Ovary (tissue), 9 donors: ENCODE measurements around the gene HDAC7. TPM values are rescaled to one million over a fixed set of nuclear protein-coding genes. Genes with fewer than 3 reads are reported as not detected.
A peak's percentile ranks its signal among the peaks of the same experiment; 100 is the strongest.

Experiments
- DNase-seq, 5 donors: peaks; one replicate each; pipeline ENCODE4 v3.0.0-alpha.2; 2019 to 2020
- H3K27ac ChIP-seq, 2 donors: fragments of 200-600 bp; one replicate each; pipeline versions ENCODE4 v1.5.1 to v1.8.0; 2019 to 2022
- H3K27me3 ChIP-seq: fragments of 200-600 bp; one replicate; pipeline ENCODE4 v1.8.0; 2022
- H3K36me3 ChIP-seq: fragments of 200-600 bp; sonication (generic); one replicate; pipeline ENCODE4 v1.5.1; 2019
- H3K4me1 ChIP-seq: one replicate; pipeline ENCODE4 v1.8.1; 2013; ENCODE audit warnings: mild to moderate bottlenecking, moderate library complexity; ENCODE audit not compliant: insufficient read depth
- H3K4me3 ChIP-seq: fragments of 200-600 bp; sonication (generic); one replicate; pipeline ENCODE4 v1.5.1; 2017
- H3K9me3 ChIP-seq, 2 donors: fragments of 200-600 bp in 1 of 2; sonication (generic) in 1 of 2; one replicate each; pipeline versions ENCODE4 v1.5.1 to v1.8.1; 2013 to 2019; ENCODE audit warnings: mild to moderate bottlenecking in 1 of 2, moderate library complexity in 1 of 2
- CTCF ChIP-seq, 3 donors: fragments of 450-650 bp in 2 of 3; fragments of 200-600 bp in 1 of 3; IDR thresholded peaks; one replicate each; pipeline versions ENCODE4 v1.5.1 to v1.8.0; 2016 to 2022; ENCODE audit warnings: antibody characterized with exemption in 3 of 3, mild to moderate bottlenecking in 1 of 3
- EP300 ChIP-seq: sonication (generic); formaldehyde crosslinking; IDR thresholded peaks from one replicate; pipeline ENCODE4 v1.6.1; 2017; ENCODE audit warnings: antibody characterized with exemption
- POLR2A ChIP-seq: fragments of 450-650 bp; IDR thresholded peaks from one replicate; pipeline ENCODE4 v1.6.1; 2017; ENCODE audit warnings: antibody characterized with exemption, mild to moderate bottlenecking, moderate library complexity
- WGBS, 3 donors: extraction: QIAGEN DNeasy Blood & Tissue Kit in 1 of 3; methylation state at CpG; one replicate each; pipeline versions ENCODE4 v1.1.5 to v1.1.7; 2013 to 2017; 5-methylcytosine and 5-hydroxymethylcytosine counted together
- intact Hi-C, 4 donors: fragments of 100-400 bp; cut with DNase I; formaldehyde crosslinking; loops; one replicate each; pipeline versions ENCODE4 v1.11.0 to v1.15.1; 2022 to 2023
- polyA plus RNA-seq, 2 donors: library from polyadenylated mRNA; stranded (reverse); fragments of 200-250 nt in 1 of 2; fragments of 350-450 nt in 1 of 2; fragmentation: Illumina TruSeq in 1 of 2; extraction: RNeasy Lipid Tissue Mini Kit (QIAGEN cat#74804) in 1 of 2; gene quantifications; one replicate each; pipeline ENCODE4 v1.2.3, GENCODE V29; 2013 to 2014
- total RNA-seq, 7 donors: library from RNA; depleted of rRNA in 2 of 7; stranded (reverse); fragments of >200 nt in 2 of 7; fragmentation: NEBNext Ultra II Directional in 3 of 7; extraction: Animal tissue kit (Norgen Biotek cat#: 25700) in 3 of 7; gene quantifications; one replicate each; pipeline versions ENCODE4 v1.1.0 to v1.2.4, GENCODE V29; 2016 to 2023
- donor health status: DM: no; HTN: no; CAD: no; lungs with moderate emphysema.
- donor health status: DM: no; HTN: no; CAD: no.
- donor health status: Bipolar disorder and iron deficiency.
- donor health status: DM: yes; HTN: yes; CAD: no.
- donor health status: DM: no; HTN: no; CAD: no.
- donor health status: DM: yes; HTN: yes; CAD: no.

Gene HDAC7
- total and polyA plus RNA-seq, 9 donors, result 40.1 to 151 (median 102) TPM

- Histone ChIP-seq H3K27ac (peak overlapping the region in 1 of 2 donors; percentile 76), H3K4me1 (peaks cover 37% of the 10 kb centered on the region), H3K9me3 (no peaks in the 10 kb centered on the region), H3K27me3 (no peaks in the 10 kb centered on the region), H3K4me3 (peak overlapping the region; percentile 61), H3K36me3 (no peaks in the 10 kb centered on the region)
- no peak for TF ChIP-seq EP300
- TF ChIP-seq CTCF (IDR thresholded peaks at IDR 0.05), result no peak
- no peak for TF ChIP-seq POLR2A
- 10 to 14% (median 12%) methylated on average over 17 of the region's 17 CpGs for WGBS, 3 donors
- no peak for DNase-seq
- intact Hi-C loops, result no loop called here
Observed at GRCh38 chr12:47772738-47773061, 47.0 kb downstream of the HDAC7 start.

GRCh38 chr12:47772094-47772660 is 47.5 kb downstream of the HDAC7 start:
- DNase-seq, result no peak
- Histone ChIP-seq H3K4me3 (peak overlapping the region; percentile 61), H3K27ac (no peak overlapping the region), H3K4me1 (peaks cover 37% of the 10 kb centered on the region), H3K27me3 (no peaks in the 10 kb centered on the region), H3K36me3 (no peaks in the 10 kb centered on the region), H3K9me3 (no peaks in the 10 kb centered on the region)
- TF ChIP-seq POLR2A, result no peak
- TF ChIP-seq EP300, result no peak
- no peak for TF ChIP-seq CTCF (IDR thresholded peaks at IDR 0.05)
- intact Hi-C loops, result no loop called here
- 82 to 85% (median 85%) methylated on average over 13 of the region's 13 CpGs for WGBS, 3 donors

DNA sequence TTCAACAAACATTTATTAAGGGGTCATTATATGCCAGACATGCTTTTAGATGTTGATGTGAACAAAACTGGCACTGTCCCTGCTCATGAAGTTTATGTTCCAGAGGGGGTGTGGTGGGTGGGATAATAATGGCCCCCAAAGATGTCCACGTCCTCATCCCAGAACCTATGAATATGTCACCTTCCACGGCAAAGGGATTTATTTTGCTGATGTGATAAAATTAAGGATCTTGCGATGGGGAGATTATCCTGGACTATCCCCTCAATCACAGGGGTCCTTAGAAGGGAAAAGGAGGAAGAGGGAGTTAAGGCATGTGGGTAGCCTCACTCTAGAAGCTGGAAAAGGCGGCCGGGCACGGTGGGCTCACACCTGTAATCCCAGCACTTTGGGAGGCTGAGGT is 48.4 kb downstream of the HDAC7 start:
- TF ChIP-seq POLR2A, result no peak
- no peak for TF ChIP-seq CTCF (IDR thresholded peaks at IDR 0.05)
- no peak for TF ChIP-seq EP300
- intact Hi-C loops, result no loop called here
- WGBS, 3 donors, result 91 to 94% (median 92%) methylated on average over 6 of the region's 6 CpGs
- Histone ChIP-seq H3K9me3 (no peaks in the 10 kb centered on the region), H3K27me3 (no peaks in the 10 kb centered on the region), H3K36me3 (no peaks in the 10 kb centered on the region), H3K4me1 (peaks cover 30% of the 10 kb centered on the region), H3K27ac (no peak overlapping the region), H3K4me3 (no peak overlapping the region)
- no peak for DNase-seq

GRCh38 chr12:47770086-47770726 is 49.5 kb downstream of the HDAC7 start:
- Histone ChIP-seq H3K36me3 (no peaks in the 10 kb centered on the region), H3K4me3 (no peak overlapping the region), H3K27ac (peak overlapping the region in 1 of 2 donors; percentile 41), H3K9me3 (no peaks in the 10 kb centered on the region), H3K27me3 (no peaks in the 10 kb centered on the region), H3K4me1 (peaks cover 21% of the 10 kb centered on the region)
- intact Hi-C loops, result no loop called here
- 46 to 57% (median 50%) methylated on average over 3 of the region's 3 CpGs for WGBS, 3 donors
- no peak for DNase-seq
- TF ChIP-seq EP300, result peak; percentile 12
- TF ChIP-seq POLR2A, result no peak
- no peak for TF ChIP-seq CTCF (IDR thresholded peaks at IDR 0.05)
